ENCODE results near the gene DYNLT2.

DNA sequence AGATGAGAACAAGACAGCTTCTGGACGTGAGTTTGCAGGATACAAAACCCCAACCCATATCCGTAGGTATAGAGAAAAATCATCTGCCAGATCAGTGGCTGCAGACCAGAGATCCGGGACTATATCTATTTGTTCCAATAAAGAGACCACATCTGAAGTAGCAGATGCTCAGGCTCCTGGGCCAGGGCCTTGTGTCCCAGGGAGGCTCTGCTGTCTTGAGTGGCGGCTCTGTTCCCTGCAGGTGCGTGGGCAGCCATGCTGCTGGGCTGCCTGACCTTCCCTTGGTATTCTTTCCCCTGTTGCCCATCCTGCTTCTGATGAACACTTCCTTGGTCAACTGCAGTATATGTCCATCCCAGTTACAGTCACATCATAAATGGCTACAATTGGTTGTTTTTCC, 35.0 kb upstream of the DYNLT2 start:
- TF ChIP-seq, protein P1, sequence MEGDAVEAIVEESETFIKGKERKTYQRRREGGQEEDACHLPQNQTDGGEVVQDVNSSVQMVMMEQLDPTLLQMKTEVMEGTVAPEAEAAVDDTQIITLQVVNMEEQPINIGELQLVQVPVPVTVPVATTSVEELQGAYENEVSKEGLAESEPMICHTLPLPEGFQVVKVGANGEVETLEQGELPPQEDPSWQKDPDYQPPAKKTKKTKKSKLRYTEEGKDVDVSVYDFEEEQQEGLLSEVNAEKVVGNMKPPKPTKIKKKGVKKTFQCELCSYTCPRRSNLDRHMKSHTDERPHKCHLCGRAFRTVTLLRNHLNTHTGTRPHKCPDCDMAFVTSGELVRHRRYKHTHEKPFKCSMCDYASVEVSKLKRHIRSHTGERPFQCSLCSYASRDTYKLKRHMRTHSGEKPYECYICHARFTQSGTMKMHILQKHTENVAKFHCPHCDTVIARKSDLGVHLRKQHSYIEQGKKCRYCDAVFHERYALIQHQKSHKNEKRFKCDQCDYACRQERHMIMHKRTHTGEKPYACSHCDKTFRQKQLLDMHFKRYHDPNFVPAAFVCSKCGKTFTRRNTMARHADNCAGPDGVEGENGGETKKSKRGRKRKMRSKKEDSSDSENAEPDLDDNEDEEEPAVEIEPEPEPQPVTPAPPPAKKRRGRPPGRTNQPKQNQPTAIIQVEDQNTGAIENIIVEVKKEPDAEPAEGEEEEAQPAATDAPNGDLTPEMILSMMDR (IDR thresholded peaks at IDR 0.05), result no peak
- TF ChIP-seq POLR2A (IDR thresholded peaks at IDR 0.05), result no peak

Measured in Peyer's patch (tissue), 4 donors.